Measurements from ENCODE around the gene FOXO6.

DNA sequence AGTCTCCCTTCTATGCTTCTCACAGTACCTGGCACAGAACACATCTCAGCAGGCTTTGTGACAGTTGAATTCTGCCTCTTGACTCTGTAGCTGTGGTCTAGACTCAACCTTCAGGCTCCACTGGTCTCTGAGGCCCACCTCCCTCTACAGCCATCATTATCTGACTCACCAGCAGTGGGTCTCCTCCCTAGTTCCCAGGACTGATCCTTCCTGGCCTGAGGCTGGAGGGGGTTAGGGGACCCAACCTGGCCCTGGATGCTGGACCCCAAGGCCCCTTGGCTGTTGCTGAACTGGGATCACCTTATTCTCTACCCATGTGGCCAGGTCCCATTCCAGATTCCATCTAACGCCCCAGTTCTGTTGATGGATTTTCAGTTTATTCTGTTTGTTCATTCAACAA lies 43.1 kb upstream of the FOXO6 start:
- TF ChIP-seq, protein P1, sequence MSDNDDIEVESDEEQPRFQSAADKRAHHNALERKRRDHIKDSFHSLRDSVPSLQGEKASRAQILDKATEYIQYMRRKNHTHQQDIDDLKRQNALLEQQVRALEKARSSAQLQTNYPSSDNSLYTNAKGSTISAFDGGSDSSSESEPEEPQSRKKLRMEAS (IDR thresholded peaks at IDR 0.05; ENCODE audit: low read depth, low read length), result no peak
- TF ChIP-seq, protein P2, sequence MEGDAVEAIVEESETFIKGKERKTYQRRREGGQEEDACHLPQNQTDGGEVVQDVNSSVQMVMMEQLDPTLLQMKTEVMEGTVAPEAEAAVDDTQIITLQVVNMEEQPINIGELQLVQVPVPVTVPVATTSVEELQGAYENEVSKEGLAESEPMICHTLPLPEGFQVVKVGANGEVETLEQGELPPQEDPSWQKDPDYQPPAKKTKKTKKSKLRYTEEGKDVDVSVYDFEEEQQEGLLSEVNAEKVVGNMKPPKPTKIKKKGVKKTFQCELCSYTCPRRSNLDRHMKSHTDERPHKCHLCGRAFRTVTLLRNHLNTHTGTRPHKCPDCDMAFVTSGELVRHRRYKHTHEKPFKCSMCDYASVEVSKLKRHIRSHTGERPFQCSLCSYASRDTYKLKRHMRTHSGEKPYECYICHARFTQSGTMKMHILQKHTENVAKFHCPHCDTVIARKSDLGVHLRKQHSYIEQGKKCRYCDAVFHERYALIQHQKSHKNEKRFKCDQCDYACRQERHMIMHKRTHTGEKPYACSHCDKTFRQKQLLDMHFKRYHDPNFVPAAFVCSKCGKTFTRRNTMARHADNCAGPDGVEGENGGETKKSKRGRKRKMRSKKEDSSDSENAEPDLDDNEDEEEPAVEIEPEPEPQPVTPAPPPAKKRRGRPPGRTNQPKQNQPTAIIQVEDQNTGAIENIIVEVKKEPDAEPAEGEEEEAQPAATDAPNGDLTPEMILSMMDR (IDR thresholded peaks at IDR 0.05; ENCODE audit: low read depth, low read length), result no peak
- TF ChIP-seq POLR2A (IDR thresholded peaks at IDR 0.05; ENCODE audit: extremely low read depth, insufficient read length), result no peak

Measured in NB4 (cell line).